Gastroesophageal sphincter (tissue), 3 donors: ENCODE results near the gene ARFGEF3.

Experiments
- CTCF ChIP-seq, 4 experiments: fragments of 200-600 bp in 2 of 4; fragments of 450-650 bp in 2 of 4; sonication (generic) in 1 of 4; IDR thresholded peaks; one replicate each; pipeline ENCODE4 v1.5.1; 2017 to 2019; ENCODE audit warnings: antibody characterized with exemption in 4 of 4, mild to moderate bottlenecking in 2 of 4, moderate library complexity in 2 of 4
- POLR2A ChIP-seq, 2 donors: fragments of 450-650 bp; IDR thresholded peaks; one replicate each; pipeline ENCODE4 v1.6.1; 2017; ENCODE audit warnings: antibody characterized with exemption in 2 of 2, mild to moderate bottlenecking in 2 of 2, moderate library complexity in 1 of 2

- TF ChIP-seq CTCF (IDR thresholded peaks at IDR 0.05) (no peak), POLR2A (IDR thresholded peaks at IDR 0.05) (no peak)
These were observed 149.1 kb downstream of the ARFGEF3 start for GRCh38 chr6:138310821-138311220.
